ENCODE measurements around the gene MARCO.

DNA sequence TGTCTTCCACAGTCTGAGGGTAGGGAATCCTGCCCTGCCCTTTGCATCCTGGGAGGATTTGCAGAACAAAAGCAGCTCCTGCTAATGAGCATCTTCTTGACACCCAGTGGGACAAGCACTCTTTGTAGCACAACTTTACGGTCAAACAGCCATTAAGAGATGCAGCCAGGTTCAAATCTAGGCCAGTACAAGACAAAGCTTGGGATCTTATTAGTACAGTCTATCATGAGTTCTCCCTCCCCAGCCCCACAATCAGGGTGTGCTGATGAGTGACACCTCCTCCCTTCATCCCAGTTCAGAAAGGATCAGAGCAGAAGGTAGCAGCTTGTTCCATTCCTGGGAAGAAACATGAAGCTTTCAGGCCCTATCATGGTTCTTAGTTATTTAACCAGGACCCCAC, 41.9 kb downstream of the MARCO start:
- TF ChIP-seq RAD21 (conservative IDR thresholded peaks at IDR 0.05): no peak
- TF ChIP-seq, protein P1, sequence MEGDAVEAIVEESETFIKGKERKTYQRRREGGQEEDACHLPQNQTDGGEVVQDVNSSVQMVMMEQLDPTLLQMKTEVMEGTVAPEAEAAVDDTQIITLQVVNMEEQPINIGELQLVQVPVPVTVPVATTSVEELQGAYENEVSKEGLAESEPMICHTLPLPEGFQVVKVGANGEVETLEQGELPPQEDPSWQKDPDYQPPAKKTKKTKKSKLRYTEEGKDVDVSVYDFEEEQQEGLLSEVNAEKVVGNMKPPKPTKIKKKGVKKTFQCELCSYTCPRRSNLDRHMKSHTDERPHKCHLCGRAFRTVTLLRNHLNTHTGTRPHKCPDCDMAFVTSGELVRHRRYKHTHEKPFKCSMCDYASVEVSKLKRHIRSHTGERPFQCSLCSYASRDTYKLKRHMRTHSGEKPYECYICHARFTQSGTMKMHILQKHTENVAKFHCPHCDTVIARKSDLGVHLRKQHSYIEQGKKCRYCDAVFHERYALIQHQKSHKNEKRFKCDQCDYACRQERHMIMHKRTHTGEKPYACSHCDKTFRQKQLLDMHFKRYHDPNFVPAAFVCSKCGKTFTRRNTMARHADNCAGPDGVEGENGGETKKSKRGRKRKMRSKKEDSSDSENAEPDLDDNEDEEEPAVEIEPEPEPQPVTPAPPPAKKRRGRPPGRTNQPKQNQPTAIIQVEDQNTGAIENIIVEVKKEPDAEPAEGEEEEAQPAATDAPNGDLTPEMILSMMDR (IDR thresholded peaks at IDR 0.05; ENCODE audit: poor library complexity, severe bottlenecking): no peak
- no peak for TF ChIP-seq TAF1 (IDR thresholded peaks at IDR 0.05; ENCODE audit: low read depth)
- TF ChIP-seq EP300 (conservative IDR thresholded peaks at IDR 0.05; ENCODE audit: poor library complexity, severe bottlenecking): no peak
- TF ChIP-seq POLR2AphosphoS5 (IDR thresholded peaks at IDR 0.05): no peak
- TF ChIP-seq EZH2 (IDR thresholded peaks at IDR 0.05; ENCODE audit: borderline replicate concordance, insufficient read depth, low read length, poor library complexity, severe bottlenecking): no peak
- no peak for TF ChIP-seq MXI1 (conservative IDR thresholded peaks at IDR 0.05; ENCODE audit: poor library complexity, severe bottlenecking)
- TF ChIP-seq, protein P2, sequence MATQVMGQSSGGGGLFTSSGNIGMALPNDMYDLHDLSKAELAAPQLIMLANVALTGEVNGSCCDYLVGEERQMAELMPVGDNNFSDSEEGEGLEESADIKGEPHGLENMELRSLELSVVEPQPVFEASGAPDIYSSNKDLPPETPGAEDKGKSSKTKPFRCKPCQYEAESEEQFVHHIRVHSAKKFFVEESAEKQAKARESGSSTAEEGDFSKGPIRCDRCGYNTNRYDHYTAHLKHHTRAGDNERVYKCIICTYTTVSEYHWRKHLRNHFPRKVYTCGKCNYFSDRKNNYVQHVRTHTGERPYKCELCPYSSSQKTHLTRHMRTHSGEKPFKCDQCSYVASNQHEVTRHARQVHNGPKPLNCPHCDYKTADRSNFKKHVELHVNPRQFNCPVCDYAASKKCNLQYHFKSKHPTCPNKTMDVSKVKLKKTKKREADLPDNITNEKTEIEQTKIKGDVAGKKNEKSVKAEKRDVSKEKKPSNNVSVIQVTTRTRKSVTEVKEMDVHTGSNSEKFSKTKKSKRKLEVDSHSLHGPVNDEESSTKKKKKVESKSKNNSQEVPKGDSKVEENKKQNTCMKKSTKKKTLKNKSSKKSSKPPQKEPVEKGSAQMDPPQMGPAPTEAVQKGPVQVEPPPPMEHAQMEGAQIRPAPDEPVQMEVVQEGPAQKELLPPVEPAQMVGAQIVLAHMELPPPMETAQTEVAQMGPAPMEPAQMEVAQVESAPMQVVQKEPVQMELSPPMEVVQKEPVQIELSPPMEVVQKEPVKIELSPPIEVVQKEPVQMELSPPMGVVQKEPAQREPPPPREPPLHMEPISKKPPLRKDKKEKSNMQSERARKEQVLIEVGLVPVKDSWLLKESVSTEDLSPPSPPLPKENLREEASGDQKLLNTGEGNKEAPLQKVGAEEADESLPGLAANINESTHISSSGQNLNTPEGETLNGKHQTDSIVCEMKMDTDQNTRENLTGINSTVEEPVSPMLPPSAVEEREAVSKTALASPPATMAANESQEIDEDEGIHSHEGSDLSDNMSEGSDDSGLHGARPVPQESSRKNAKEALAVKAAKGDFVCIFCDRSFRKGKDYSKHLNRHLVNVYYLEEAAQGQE (IDR thresholded peaks at IDR 0.05; ENCODE audit: borderline replicate concordance): no peak
- TF ChIP-seq SMC3 (conservative IDR thresholded peaks at IDR 0.05; ENCODE audit: poor library complexity): no peak

All from neural cell (in vitro differentiated cells).